Bronchial epithelial cell (primary cell): ENCODE data around the gene IL6ST. TPM values are rescaled to one million over a fixed set of nuclear protein-coding genes. Genes with fewer than 3 reads are reported as not detected.
"Not testable (repeated sequence)": the region's sequence is repeated elsewhere in the genome, so short reads cannot be mapped to it uniquely, and the experiment has no call there.

ENCODE experiments used
- DNase-seq: peaks from one replicate; pipeline ENCODE4 v3.0.0-alpha.2; 2010; ENCODE audit warnings: low read depth
- FAIRE-seq: peaks from 2 replicates; lab custom pipeline; 2011; peaks lifted over from hg19 to GRCh38; lab: Jason Lieb, UNC
- H3K27me3 ChIP-seq: 2 replicates; pipeline ENCODE4 v1.5.1; 2011; ENCODE audit warnings: low read length; ENCODE audit not compliant: control insufficient read depth, insufficient read depth
- H3K36me3 ChIP-seq: 2 replicates; pipeline ENCODE4 v1.5.1; 2011; ENCODE audit warnings: low read length; ENCODE audit not compliant: control insufficient read depth, insufficient read depth
- H3K4me3 ChIP-seq: 2 replicates; pipeline ENCODE4 v1.5.1; 2011; ENCODE audit warnings: mild to moderate bottlenecking, low read depth, low read length, control low read depth
- total RNA-seq: library from RNA; depleted of rRNA; stranded (reverse); fragments of >200 nt; gene quantifications from 2 replicates; pipeline ENCODE4 v1.2.1, GENCODE V29; 2014
- TF ChIP-seq, protein P1 (sequence below): IDR thresholded peaks from 2 replicates; pipeline ENCODE4 v1.5.1; 2011; ENCODE audit warnings: mild to moderate bottlenecking, moderate library complexity, low read length, control low read depth, inconsistent platforms; ENCODE audit not compliant: insufficient read depth, severe bottlenecking

Gene IL6ST
- total RNA-seq, 1 donor from 2014 or later: 50.8 TPM

DNA sequence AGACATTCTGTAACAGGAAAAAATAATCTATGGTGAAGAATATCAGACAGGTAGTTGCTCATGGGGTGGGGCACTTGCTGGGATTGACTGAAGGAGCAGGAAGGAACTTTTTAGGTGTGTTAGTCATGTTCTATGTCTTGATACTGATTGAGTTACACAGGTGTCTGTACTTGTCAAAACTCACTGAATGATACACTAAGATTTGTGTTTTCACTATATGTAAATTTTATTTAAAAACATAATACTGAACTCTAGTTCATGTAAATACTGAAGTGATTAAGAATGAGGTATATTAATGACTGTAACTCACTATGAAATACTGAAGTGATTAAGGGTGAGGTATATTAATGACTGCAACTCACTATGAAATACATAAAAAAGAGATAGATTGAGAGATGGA is 28.5 kb downstream of the IL6ST start:
- TF ChIP-seq, protein P1, sequence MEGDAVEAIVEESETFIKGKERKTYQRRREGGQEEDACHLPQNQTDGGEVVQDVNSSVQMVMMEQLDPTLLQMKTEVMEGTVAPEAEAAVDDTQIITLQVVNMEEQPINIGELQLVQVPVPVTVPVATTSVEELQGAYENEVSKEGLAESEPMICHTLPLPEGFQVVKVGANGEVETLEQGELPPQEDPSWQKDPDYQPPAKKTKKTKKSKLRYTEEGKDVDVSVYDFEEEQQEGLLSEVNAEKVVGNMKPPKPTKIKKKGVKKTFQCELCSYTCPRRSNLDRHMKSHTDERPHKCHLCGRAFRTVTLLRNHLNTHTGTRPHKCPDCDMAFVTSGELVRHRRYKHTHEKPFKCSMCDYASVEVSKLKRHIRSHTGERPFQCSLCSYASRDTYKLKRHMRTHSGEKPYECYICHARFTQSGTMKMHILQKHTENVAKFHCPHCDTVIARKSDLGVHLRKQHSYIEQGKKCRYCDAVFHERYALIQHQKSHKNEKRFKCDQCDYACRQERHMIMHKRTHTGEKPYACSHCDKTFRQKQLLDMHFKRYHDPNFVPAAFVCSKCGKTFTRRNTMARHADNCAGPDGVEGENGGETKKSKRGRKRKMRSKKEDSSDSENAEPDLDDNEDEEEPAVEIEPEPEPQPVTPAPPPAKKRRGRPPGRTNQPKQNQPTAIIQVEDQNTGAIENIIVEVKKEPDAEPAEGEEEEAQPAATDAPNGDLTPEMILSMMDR: no peak

DNA sequence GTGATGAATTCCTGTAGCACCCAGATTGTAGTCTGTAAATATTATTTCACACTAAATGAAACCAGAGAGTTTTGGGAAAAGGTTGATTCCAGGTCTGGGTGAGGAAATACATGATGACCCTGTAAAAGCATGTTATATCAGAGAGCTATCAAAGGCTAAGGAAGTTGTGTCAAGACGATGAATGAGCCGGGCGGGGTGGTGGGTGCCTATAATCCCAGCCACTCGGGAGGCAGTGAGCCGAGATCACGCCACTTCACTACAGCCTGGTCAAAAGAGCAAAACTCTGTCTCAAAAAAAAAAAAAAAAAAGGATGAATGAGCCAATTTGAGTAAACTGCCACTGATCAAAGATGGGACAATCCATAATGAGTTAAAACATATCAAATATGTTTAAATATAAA is 29.2 kb downstream of the IL6ST start:
- TF ChIP-seq, protein P1: no peak
- Histone ChIP-seq H3K36me3 (peaks cover 4% of the 10 kb centered on the region), H3K4me3 (no peak overlapping the region), H3K27me3 (no peaks in the 10 kb centered on the region)
- peak; percentile 15 for DNase-seq
- no peak for FAIRE-seq

More for the DNA sequence above, 28.5 kb downstream of the IL6ST start:
- no peaks in the 10 kb centered on the region for H3K27me3 ChIP-seq
- FAIRE-seq (no peak), DNase-seq (peak; percentile 95)
- no peak overlapping the region for H3K4me3 ChIP-seq
- H3K36me3 ChIP-seq: peaks cover under 1% of the 10 kb centered on the region

DNA sequence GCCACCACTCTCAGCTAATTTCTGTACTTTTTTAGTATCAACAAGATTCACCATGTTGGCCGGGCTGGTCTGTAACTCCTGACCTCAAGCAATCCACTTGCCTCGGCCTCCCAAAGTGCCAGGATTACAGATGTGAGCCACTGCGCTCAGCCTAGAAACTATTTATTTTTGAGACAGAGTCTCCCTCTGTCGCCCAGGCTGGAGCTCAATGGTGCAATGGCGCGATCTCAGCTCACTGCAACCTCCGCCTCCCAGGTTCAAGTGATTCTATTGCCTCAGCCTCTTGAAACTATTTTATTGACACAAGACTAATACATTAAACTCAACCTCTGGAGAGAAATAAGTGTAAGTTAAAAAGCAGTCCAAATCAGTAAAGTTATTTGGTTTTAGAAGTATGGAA is 34.0 kb downstream of the IL6ST start:
- TF ChIP-seq, protein P1: no peak
- FAIRE-seq (no peak), DNase-seq (no peak)
- Histone ChIP-seq H3K36me3 (peaks cover 10% of the 10 kb centered on the region), H3K4me3 (no peak overlapping the region), H3K27me3 (no peaks in the 10 kb centered on the region)

DNA sequence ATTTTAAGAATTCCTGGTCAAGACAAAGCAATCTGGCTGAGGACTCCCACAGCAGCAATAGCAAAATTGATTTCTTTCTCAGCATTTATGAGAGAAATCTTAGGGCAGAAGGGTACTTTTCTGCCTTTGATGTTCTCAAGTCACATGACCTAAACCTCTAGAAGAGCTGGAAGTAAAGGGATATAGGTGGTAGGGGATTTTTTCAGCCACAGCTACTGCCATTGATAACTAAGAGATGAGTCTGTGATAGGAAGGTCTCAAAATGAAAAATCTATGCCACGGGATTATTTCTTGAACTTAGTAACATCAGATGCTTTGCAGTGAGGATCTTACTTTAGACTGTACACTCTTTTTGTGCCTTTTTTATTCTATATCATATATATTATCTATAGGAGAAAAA is 35.6 kb downstream of the IL6ST start:
- TF ChIP-seq, protein P1: no peak
- H3K36me3 ChIP-seq: peaks cover 12% of the 10 kb centered on the region
- no peaks in the 10 kb centered on the region for H3K27me3 ChIP-seq
- DNase-seq (no peak), FAIRE-seq (no peak)
- no peak overlapping the region for H3K4me3 ChIP-seq

DNA sequence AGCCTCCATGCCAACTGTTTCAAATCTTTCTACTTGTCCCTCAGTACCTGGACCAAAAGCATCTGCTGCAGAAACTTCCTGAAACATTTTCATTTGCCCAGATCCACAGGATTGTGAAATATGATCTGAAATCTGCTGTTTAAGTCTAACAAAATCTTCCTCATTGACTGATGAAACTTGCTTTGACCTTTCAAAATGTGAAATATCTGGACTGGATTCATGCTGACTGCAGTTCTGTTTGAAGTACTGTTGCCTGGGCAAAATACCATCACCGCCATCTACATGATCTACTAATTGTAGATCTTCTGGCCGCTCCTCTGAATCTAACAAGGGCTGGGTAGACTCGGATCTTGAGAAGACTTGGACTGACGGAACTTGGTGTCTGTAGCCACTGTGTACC is 53.6 kb downstream of the IL6ST start:
- not testable (repeated sequence) for H3K36me3 ChIP-seq, H3K4me3 ChIP-seq, H3K27me3 ChIP-seq, DNase-seq, FAIRE-seq

DNA sequence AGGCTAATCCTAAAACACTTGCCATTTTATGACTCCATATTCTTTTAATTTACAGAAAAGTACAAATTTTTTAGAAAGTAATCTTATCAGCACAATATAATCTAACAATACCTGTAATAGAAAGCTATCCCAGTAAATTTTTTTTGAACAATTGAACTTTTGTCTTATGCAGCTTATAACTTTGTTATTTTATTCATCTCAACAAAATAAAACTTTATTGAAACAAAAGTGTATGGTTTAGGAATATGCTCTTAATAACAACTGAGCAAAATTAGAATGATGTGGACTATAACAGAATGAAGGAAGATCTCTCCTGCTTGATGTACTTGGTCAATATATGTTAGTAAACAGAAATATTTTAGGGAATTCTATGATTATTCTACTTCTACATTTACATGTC is 57.2 kb downstream of the IL6ST start:
- not testable (repeated sequence) for FAIRE-seq, H3K36me3 ChIP-seq, DNase-seq, H3K4me3 ChIP-seq, H3K27me3 ChIP-seq

DNA sequence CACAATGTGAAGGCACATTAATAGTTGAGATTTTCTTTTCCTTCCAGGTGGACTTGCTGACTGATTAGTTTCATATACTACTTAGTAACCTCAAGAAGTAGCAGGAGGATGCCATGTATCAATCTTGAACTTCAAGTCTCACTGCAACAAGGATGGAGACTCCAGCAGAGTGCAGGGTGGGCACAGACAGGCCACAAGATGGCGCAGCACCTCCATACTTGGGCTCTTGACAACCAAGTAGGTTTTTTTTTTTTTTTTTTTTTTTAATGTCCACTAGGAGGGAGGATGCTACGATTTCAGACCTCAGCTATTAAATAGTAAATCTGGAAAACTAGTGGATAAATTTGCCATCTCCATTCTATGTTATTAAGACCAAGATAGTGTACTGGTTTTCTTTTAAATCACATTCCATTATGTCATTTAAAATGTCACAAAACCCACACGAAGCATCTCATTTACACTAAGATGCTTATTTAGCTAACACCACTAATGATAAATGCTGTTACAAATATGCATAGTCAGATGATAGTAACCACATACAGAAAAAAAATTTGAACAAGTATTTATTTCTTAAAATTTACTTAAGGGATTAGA is 58.6 kb downstream of the IL6ST start:
- TF ChIP-seq, protein P1: peak; percentile 80
- no peaks in the 10 kb centered on the region for H3K27me3 ChIP-seq
- peaks cover 2% of the 10 kb centered on the region for H3K36me3 ChIP-seq
- no peak for FAIRE-seq
- no peak overlapping the region for H3K4me3 ChIP-seq
- peak; percentile 81 for DNase-seq
